Osteoblast (primary cell): Measurements from ENCODE around the gene ZBTB7B. TPM values are rescaled to one million over a fixed set of nuclear protein-coding genes. Genes with fewer than 3 reads are reported as not detected.

Experiments used
- DNase-seq: peaks from one replicate; pipeline ENCODE4 v3.0.0; 2011; ENCODE audit warnings: low spot score, mixed read lengths; ENCODE audit not compliant: insufficient read length; ENCODE audit errors: missing footprints
- H2AFZ ChIP-seq: 2 replicates; pipeline ENCODE4 v1.6.0; 2011; ENCODE audit warnings: mild to moderate bottlenecking, low read length
- H3K27ac ChIP-seq: 2 replicates; pipeline ENCODE4 v1.5.1; 2011; ENCODE audit warnings: mild to moderate bottlenecking, low read depth, low read length, moderate library complexity
- H3K27me3 ChIP-seq: 2 replicates; pipeline ENCODE4 v1.6.0; 2012; ENCODE audit warnings: mild to moderate bottlenecking, control low read depth, inconsistent platforms, low read length, moderate library complexity; ENCODE audit not compliant: insufficient read depth
- H3K36me3 ChIP-seq: 2 replicates; pipeline ENCODE4 v1.5.1; 2011; ENCODE audit warnings: mild to moderate bottlenecking, low read length, control low read depth, moderate library complexity; ENCODE audit not compliant: insufficient read depth
- H3K4me1 ChIP-seq: 2 replicates; pipeline ENCODE4 v1.5.1; 2011; ENCODE audit warnings: mild to moderate bottlenecking, low read length, control low read depth, moderate library complexity; ENCODE audit not compliant: insufficient read depth
- H3K4me2 ChIP-seq: 2 replicates; pipeline ENCODE4 v1.6.0; 2011; ENCODE audit warnings: mild to moderate bottlenecking, low read length; ENCODE audit not compliant: insufficient read depth
- H3K4me3 ChIP-seq: fragments of 200-600 bp; sonication (generic); 3 replicates; pipeline ENCODE4 v1.5.1; 2012; ENCODE audit warnings: mild to moderate bottlenecking, low read length, inconsistent platforms; ENCODE audit not compliant: insufficient read depth
- H3K79me2 ChIP-seq: 2 replicates; pipeline ENCODE4 v1.6.0; 2012; ENCODE audit warnings: mild to moderate bottlenecking, low read length, control low read depth, inconsistent platforms; ENCODE audit not compliant: insufficient read depth
- H3K9me3 ChIP-seq: 2 replicates; pipeline ENCODE4 v1.5.1; 2011; ENCODE audit warnings: low read depth, low read length, control low read depth
- H4K20me1 ChIP-seq: 2 replicates; pipeline ENCODE4 v1.6.0; 2012; ENCODE audit warnings: mild to moderate bottlenecking, low read length, control low read depth; ENCODE audit not compliant: insufficient read depth
- total RNA-seq: library from RNA; depleted of rRNA; stranded (reverse); fragments of >200 nt; gene quantifications from 2 replicates; pipeline ENCODE4 v1.2.3, GENCODE V29; 2012
- TF ChIP-seq, protein P1 (sequence below): IDR thresholded peaks from 2 replicates; pipeline ENCODE4 v1.5.1; 2011; ENCODE audit warnings: mild to moderate bottlenecking, low read depth, low read length, moderate library complexity; ENCODE audit errors: extremely low read depth

Gene ZBTB7B
- total RNA-seq, 1 donor: 23.5 TPM

GRCh38 chr1:154992721-154993571 lies 9.7 kb upstream of the ZBTB7B start:
- peak; percentile 87 for DNase-seq
- Histone ChIP-seq H3K4me3 (no peak overlapping the region), H3K79me2 (peaks cover 14% of the 10 kb centered on the region), H4K20me1 (no peaks in the 10 kb centered on the region), H3K36me3 (peaks cover 23% of the 10 kb centered on the region), H3K9me3 (no peaks in the 10 kb centered on the region), H3K27me3 (no peaks in the 10 kb centered on the region), H3K4me1 (no peaks in the 10 kb centered on the region), H3K27ac (no peak overlapping the region), H2AFZ (no peak overlapping the region), H3K4me2 (no peak overlapping the region)
- TF ChIP-seq, protein P1, sequence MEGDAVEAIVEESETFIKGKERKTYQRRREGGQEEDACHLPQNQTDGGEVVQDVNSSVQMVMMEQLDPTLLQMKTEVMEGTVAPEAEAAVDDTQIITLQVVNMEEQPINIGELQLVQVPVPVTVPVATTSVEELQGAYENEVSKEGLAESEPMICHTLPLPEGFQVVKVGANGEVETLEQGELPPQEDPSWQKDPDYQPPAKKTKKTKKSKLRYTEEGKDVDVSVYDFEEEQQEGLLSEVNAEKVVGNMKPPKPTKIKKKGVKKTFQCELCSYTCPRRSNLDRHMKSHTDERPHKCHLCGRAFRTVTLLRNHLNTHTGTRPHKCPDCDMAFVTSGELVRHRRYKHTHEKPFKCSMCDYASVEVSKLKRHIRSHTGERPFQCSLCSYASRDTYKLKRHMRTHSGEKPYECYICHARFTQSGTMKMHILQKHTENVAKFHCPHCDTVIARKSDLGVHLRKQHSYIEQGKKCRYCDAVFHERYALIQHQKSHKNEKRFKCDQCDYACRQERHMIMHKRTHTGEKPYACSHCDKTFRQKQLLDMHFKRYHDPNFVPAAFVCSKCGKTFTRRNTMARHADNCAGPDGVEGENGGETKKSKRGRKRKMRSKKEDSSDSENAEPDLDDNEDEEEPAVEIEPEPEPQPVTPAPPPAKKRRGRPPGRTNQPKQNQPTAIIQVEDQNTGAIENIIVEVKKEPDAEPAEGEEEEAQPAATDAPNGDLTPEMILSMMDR: peak; percentile 20

DNA sequence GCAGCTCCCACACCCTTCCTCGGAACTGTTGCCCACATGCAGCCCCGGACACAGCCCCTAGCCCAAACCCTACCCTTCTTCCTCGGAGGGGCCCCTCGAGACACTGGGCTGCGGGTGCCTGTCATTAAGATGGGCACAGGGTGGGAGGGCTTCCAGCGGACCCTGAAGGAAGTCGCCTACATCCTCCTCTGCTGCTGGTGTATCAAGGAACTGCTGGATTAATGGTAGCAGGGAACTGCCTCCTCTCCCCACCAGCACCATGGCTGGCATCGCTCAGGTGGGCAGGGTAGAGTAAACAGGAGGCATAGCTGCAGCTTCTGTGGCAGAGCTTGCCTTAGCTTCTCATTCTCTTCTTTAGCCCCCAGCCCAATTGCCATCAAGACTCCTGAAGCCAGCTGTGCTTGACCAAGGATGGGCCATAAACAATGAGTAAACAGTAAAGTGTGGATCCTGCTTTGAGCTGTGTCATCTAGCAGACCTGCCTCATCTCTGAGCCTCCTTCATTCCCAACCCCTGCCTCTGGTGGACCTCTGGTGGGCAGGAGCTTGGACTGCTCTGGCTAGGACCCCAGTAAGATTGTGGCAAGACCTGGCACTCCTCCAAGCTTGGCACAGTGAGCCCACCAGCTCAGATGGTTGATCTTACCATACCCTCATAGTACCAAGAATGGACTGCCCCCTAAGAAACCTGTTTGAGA lies 8.9 kb upstream of the ZBTB7B start, which contains the start of gene LENEP:
LENEP (plus strand) TSS at position 15 of the 697 bp plus-strand sequence; CDS start at position 37, 22 bp downstream.
- TF ChIP-seq, protein P1: no peak

GRCh38 chr1:154994269-154994587 lies 8.4 kb upstream of the ZBTB7B start:
- H3K4me2 ChIP-seq: no peak overlapping the region
- no peak overlapping the region for H3K27ac ChIP-seq
- peaks cover 5% of the 10 kb centered on the region for H3K4me1 ChIP-seq
- peaks cover 4% of the 10 kb centered on the region for H3K79me2 ChIP-seq
- no peak overlapping the region for H2AFZ ChIP-seq
- H3K27me3 ChIP-seq: no peaks in the 10 kb centered on the region
- H3K4me3 ChIP-seq: no peak overlapping the region
- TF ChIP-seq, protein P1: no peak
- peak; percentile 68 for DNase-seq
- peaks cover 14% of the 10 kb centered on the region for H3K36me3 ChIP-seq
- H3K9me3 ChIP-seq: no peaks in the 10 kb centered on the region
- no peaks in the 10 kb centered on the region for H4K20me1 ChIP-seq

More for the DNA sequence above, 8.9 kb upstream of the ZBTB7B start, which contains the start of gene LENEP:
- Histone ChIP-seq H3K27me3 (no peaks in the 10 kb centered on the region), H3K36me3 (peaks cover 19% of the 10 kb centered on the region), H3K9me3 (no peaks in the 10 kb centered on the region), H3K27ac (no peak within 1 kb of the TSS), H3K4me2 (no peak within 1 kb of the TSS), H3K79me2 (peaks cover 8% of the 10 kb centered on the region), H2AFZ (no peak within 1 kb of the TSS), H3K4me1 (peaks cover under 1% of the 10 kb centered on the region), H3K4me3 (no peak within 1 kb of the TSS), H4K20me1 (no peaks in the 10 kb centered on the region)
- DNase-seq: peak; percentile 66

DNA sequence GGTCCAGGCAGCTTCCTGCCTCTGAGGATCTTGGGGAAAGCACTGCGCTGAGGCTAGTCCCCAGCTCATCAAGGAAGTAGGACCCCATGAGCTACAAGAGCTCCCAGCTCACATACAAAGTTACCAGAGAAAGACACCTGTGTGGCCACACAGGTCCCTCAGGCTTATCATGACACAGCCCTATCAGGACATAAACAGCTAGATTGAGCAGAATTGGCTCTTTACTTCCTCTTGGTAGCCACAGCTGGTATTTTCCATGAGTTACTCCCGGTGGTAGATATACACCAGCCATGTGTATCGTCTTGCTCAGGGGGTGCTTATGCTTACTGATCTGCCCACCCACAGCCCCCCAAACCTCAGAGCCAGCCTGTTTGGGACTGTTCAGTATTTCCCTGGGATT lies 8.0 kb upstream of the ZBTB7B start:
- Histone ChIP-seq H3K36me3 (peaks cover 11% of the 10 kb centered on the region), H3K4me2 (no peak overlapping the region), H3K27ac (no peak overlapping the region), H3K79me2 (peaks cover under 1% of the 10 kb centered on the region), H3K4me3 (no peak overlapping the region), H3K9me3 (no peaks in the 10 kb centered on the region), H2AFZ (no peak overlapping the region), H4K20me1 (no peaks in the 10 kb centered on the region), H3K27me3 (no peaks in the 10 kb centered on the region), H3K4me1 (peaks cover 7% of the 10 kb centered on the region)
- TF ChIP-seq, protein P1: no peak
- peak; percentile 59 for DNase-seq
